ENCODE data around the gene PCNT. TPM values are rescaled to one million over a fixed set of nuclear protein-coding genes. Genes with fewer than 3 reads are reported as not detected.
"Not testable (repeated sequence)": the region's sequence is repeated elsewhere in the genome, so short reads cannot be mapped to it uniquely, and the experiment has no call there.

The PCNT gene
- total RNA-seq, 2 experiments from 2014 or later = 54.4 to 55.5 TPM

- Mint-ChIP-seq H3K9me3 (no peaks in the 10 kb centered on the region), H3K36me3 (ENCODE audit: low read depth) (peaks cover 45% of the 10 kb centered on the region), H3K4me3 (no peak overlapping the region), H3K27ac (no peak overlapping the region), H3K4me1 (ENCODE audit: low read depth) (no peaks in the 10 kb centered on the region), H3K27me3 (no peaks in the 10 kb centered on the region)
- H3K27me3 ChIP-seq (ENCODE audit: control insufficient read depth in 1 of 2, insufficient read depth in 2 of 2, low read length in 2 of 2) = no peaks in the 10 kb centered on the region
- intact Hi-C loops (cut with DNase I, micrococcal nuclease) = no loop called here
- no peaks in the 10 kb centered on the region for H3K4me1 ChIP-seq (ENCODE audit: insufficient read depth, low read length)
- ATAC-seq (ENCODE audit: poor library complexity) = no peak
- no peaks in the 10 kb centered on the region for H3K9me3 ChIP-seq (ENCODE audit: control insufficient read depth in 1 of 2, insufficient read depth in 1 of 2, low read length in 2 of 2)
- ChIA-PET POLR2A (no interaction called here), CTCF (no interaction called here)
- peaks cover 66% of the 10 kb centered on the region for H3K36me3 ChIP-seq (ENCODE audit: insufficient read depth, low read length)
- TF ChIP-seq CTCF (IDR thresholded peaks at IDR 0.05) = no peak
- peak in 2 of 14 experiments; percentile 15 to 34 for DNase-seq
- no peak overlapping the region for H3K27ac ChIP-seq (ENCODE audit: low read depth in 1 of 2, low read length in 2 of 2)
- H3K4me3 ChIP-seq (ENCODE audit: low read length) = no peak overlapping the region
These were observed 108.0 kb downstream of the PCNT start for GRCh38 chr21:46431884-46432488.

- H3K9me3 ChIP-seq (ENCODE audit: control insufficient read depth in 1 of 2, insufficient read depth in 1 of 2, low read length in 2 of 2); ATAC-seq (ENCODE audit: poor library complexity); POLR2A ChIA-PET; CTCF ChIA-PET; H3K4me1 Mint-ChIP-seq (ENCODE audit: low read depth); H3K27ac Mint-ChIP-seq; H3K4me3 Mint-ChIP-seq; H3K4me3 ChIP-seq (ENCODE audit: low read length); H3K27me3 Mint-ChIP-seq; H3K27me3 ChIP-seq (ENCODE audit: control insufficient read depth in 1 of 2, insufficient read depth in 2 of 2, low read length in 2 of 2); intact Hi-C loops (cut with DNase I, micrococcal nuclease); H3K9me3 Mint-ChIP-seq; DNase-seq; H3K27ac ChIP-seq (ENCODE audit: low read depth in 1 of 2, low read length in 2 of 2); H3K4me1 ChIP-seq (ENCODE audit: insufficient read depth, low read length): not testable (repeated sequence)
- H3K36me3 ChIP-seq (ENCODE audit: insufficient read depth, low read length) = peaks cover 64% of the 10 kb centered on the region
- peaks cover 56% of the 10 kb centered on the region for H3K36me3 Mint-ChIP-seq (ENCODE audit: low read depth)
These were observed 109.2 kb downstream of the PCNT start for GRCh38 chr21:46433116-46433515.

GRCh38 chr21:46434322-46434958 lies 110.5 kb downstream of the PCNT start:
- POLR2A ChIA-PET = no interaction called here
- ATAC-seq (ENCODE audit: poor library complexity) (no peak), DNase-seq (no peak)
- intact Hi-C loops (cut with DNase I, micrococcal nuclease) = no loop called here
- Histone ChIP-seq H3K27me3 (ENCODE audit: control insufficient read depth in 1 of 2, insufficient read depth in 2 of 2, low read length in 2 of 2) (no peaks in the 10 kb centered on the region), H3K9me3 (ENCODE audit: control insufficient read depth in 1 of 2, insufficient read depth in 1 of 2, low read length in 2 of 2) (no peaks in the 10 kb centered on the region), H3K36me3 (ENCODE audit: insufficient read depth, low read length) (peaks cover 65% of the 10 kb centered on the region), H3K4me3 (ENCODE audit: low read length) (no peak overlapping the region), H3K4me1 (ENCODE audit: insufficient read depth, low read length) (no peaks in the 10 kb centered on the region), H3K27ac (ENCODE audit: low read depth in 1 of 2, low read length in 2 of 2) (no peak overlapping the region)
- H3K27me3 Mint-ChIP-seq = no peaks in the 10 kb centered on the region
- H3K4me3 Mint-ChIP-seq = no peak overlapping the region
- no peaks in the 10 kb centered on the region for H3K9me3 Mint-ChIP-seq
- peaks cover 63% of the 10 kb centered on the region for H3K36me3 Mint-ChIP-seq (ENCODE audit: low read depth)
- no peaks in the 10 kb centered on the region for H3K4me1 Mint-ChIP-seq (ENCODE audit: low read depth)
- CTCF ChIA-PET = no interaction called here
- TF ChIP-seq CTCF (IDR thresholded peaks at IDR 0.05) = no peak
- H3K27ac Mint-ChIP-seq = no peak overlapping the region

GRCh38 chr21:46435786-46436227 lies 111.9 kb downstream of the PCNT start:
- H3K9me3 ChIP-seq (ENCODE audit: control insufficient read depth in 1 of 2, insufficient read depth in 1 of 2, low read length in 2 of 2) = no peaks in the 10 kb centered on the region
- H3K4me1 Mint-ChIP-seq (ENCODE audit: low read depth) = no peaks in the 10 kb centered on the region
- no peak for TF ChIP-seq CTCF (IDR thresholded peaks at IDR 0.05)
- H3K4me1 ChIP-seq (ENCODE audit: insufficient read depth, low read length) = no peaks in the 10 kb centered on the region
- intact Hi-C loops (cut with DNase I, micrococcal nuclease) = no loop called here
- H3K27ac Mint-ChIP-seq = no peak overlapping the region
- no peak overlapping the region for H3K27ac ChIP-seq (ENCODE audit: low read depth in 1 of 2, low read length in 2 of 2)
- no peak overlapping the region for H3K4me3 ChIP-seq (ENCODE audit: low read length)
- DNase-seq (no peak), ATAC-seq (ENCODE audit: poor library complexity) (no peak)
- H3K9me3 Mint-ChIP-seq = no peaks in the 10 kb centered on the region
- H3K4me3 Mint-ChIP-seq = no peak overlapping the region
- no peaks in the 10 kb centered on the region for H3K27me3 Mint-ChIP-seq
- POLR2A ChIA-PET = no interaction called here
- H3K36me3 Mint-ChIP-seq (ENCODE audit: low read depth) = peaks cover 69% of the 10 kb centered on the region
- H3K36me3 ChIP-seq (ENCODE audit: insufficient read depth, low read length) = peaks cover 70% of the 10 kb centered on the region
- no peaks in the 10 kb centered on the region for H3K27me3 ChIP-seq (ENCODE audit: control insufficient read depth in 1 of 2, insufficient read depth in 2 of 2, low read length in 2 of 2)
- CTCF ChIA-PET = no interaction called here
